GM19239 (cell line): ENCODE measurements around the gene MRPL36.

Source experiments
- DNase-seq: peaks from one replicate; pipeline ENCODE4 v3.0.0; 2011; ENCODE audit warnings: low spot score; ENCODE audit not compliant: insufficient read length
- FAIRE-seq: peaks from 2 replicates; lab custom pipeline; 2011; peaks lifted over from hg19 to GRCh38; lab: Jason Lieb, UNC

MRPL36 gene

DNA sequence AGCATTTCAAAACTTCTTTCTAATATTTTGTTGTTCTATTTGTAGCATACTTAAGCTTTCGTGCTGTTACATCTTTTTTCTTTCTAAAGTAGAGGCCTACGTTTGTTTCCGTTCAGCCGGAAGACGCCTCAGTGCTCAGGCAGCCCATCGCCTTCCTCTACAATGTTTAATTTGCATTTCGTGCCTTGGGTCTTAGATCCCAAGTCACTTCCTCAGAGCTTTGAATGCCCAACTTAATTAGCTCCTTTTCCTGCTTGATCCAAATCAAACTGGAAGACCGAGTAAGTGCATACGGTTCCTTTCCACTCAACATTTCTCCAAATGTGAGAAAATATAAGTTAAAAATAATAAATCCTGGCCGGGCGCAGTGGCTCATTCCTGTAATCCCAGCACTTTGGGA is 43.2 kb downstream of the MRPL36 start:
- DNase-seq = no peak
- FAIRE-seq = no peak

DNA sequence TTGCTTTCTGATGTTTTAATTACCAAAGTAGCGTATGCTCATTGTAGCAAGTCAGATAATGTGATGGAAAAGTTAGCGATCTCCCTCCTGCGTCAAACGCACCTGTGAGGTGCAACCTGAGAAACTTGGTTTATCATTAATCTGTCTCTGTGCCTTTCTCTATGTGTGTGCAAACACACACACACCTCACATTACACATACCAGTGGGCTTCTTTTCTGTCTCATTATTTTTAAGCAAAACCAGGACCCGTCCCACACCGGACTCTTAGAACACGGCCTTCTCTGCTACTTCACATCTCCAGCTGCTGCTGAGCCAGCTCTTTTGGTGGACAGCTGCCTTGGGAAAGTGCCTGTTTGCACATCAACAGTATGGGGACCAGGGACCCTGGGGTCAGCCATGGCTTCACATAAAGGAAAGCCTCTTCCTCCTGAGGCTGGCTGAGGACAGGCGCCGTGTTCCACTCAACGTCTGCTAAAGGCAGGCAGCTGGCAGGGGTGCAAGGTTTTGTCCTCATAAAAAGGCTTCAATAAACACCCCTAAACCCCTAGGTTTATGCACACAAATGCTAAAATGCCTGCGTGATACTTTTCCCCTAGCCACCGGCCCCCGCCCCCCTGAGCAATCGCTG is 44.2 kb downstream of the MRPL36 start:
- DNase-seq (no peak), FAIRE-seq (no peak)

DNA sequence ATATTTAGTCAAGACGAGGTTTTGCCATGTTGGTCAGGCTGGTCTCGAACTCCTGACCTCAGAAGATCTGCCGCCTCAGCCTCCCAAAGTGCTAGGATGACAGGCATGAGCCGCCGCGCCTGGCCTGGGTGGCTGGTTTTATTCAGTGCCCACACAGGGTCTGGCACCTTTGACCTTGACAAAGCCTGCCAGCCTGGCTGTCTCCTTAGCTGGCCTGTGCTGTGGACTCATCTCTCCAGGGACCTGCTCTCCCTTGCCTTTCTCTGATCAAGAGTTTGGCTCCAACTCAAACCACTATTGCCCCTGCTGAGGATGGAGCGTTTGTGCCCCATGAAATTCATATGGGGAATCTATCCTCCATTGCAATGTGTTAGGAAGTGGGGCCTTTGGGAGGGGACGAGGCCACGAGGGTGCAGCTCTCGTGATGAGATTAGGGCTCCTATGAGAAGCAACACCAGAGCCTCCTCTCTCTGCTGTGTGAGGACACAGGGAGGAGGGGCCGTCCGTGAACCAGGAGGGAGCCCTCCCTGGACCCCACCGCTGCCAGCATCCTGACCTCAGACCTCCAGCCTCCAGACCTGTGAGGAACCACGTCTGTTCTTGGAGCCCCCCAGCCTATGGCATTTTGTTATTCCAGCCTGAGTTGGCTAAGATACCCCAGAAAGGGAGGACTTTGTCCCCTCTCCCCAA is 45.0 kb downstream of the MRPL36 start:
- FAIRE-seq (no peak), DNase-seq (no peak)

DNA sequence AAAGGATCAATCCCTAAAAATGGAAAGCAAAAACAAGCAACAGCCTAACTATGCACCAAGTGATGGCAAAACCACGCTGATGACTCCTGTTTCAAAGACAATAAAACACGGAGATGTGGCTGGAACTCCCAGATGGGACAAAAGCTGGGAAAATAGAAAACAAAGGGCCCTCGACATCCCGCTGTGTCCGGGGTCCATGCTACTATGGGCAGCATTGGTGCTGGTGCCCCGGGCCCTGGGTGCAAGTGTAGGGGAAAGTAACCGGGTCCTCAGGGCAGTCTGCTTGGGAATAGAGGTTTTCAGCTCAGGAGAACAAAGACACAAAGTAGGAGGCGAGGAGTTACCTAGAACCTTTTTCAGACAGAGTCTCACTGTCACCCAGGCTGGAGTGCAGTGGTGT is 46.1 kb downstream of the MRPL36 start:
- DNase-seq (no peak), FAIRE-seq (no peak)

DNA sequence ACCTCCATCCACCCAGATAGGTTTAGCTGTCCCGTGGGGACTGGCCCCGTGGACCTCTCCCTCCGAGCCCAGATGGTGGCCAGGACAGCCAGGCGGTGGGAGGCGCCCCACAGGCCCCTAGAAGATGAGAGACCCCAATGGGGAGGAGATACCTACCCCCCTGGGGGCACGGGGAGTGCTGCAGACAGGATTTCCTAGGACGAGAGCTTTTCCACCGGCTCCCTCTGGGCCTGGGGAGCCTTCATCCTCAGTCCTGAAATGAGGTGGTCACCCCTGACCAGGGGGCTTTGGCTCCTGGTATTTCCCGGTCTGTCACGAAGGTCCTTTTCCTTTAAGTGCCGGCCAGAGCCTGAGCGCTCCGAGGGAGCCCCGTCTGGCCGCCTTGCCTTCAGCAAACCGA is 46.8 kb downstream of the MRPL36 start:
- DNase-seq = no peak
- no peak for FAIRE-seq

DNA sequence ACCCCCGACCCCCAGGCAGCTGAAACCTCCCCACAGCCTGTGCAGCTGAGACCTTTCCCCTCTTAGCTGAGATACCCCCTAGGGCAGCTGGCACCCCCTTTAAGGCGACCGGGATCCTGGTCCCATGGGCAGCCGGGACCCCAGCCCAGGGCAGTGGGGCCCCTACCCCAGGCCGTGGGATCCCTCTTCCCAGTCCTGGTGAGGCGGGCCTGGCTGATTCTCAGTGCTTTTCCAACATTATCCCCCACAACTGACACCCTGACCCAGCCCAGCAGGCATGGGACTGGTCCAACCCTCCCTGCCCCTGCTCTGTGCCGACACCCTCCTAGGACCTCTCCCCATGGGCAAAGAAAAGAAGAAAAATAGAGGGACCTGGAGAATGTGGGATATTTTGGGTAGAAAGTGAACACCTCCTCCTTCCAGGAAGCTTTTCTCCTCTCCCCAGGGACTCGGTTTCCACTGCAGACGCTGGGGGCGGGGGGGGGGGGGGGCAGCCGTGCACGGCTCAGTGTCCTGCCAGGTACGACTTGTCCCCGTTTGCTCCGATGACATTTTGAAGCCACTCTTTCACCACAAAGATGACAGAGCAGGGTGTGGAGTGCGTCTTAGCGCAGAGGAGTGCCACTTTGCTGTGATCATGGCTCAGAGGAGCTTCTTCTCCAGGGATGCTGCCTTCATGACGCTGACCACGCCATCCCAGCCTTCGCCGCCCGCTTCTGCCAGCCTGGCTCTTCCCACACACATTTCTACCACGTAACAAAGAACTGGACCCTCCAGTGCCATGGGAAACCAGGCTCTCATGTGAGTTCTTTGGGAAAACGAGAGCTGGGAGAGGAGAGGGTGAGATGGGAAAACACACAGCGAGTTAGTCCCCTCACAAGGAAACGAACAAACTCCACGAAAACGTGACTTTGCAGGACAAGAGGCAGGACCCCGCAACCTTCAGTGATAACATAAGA is 47.5 kb downstream of the MRPL36 start:
- no peak for FAIRE-seq
- DNase-seq = no peak

DNA sequence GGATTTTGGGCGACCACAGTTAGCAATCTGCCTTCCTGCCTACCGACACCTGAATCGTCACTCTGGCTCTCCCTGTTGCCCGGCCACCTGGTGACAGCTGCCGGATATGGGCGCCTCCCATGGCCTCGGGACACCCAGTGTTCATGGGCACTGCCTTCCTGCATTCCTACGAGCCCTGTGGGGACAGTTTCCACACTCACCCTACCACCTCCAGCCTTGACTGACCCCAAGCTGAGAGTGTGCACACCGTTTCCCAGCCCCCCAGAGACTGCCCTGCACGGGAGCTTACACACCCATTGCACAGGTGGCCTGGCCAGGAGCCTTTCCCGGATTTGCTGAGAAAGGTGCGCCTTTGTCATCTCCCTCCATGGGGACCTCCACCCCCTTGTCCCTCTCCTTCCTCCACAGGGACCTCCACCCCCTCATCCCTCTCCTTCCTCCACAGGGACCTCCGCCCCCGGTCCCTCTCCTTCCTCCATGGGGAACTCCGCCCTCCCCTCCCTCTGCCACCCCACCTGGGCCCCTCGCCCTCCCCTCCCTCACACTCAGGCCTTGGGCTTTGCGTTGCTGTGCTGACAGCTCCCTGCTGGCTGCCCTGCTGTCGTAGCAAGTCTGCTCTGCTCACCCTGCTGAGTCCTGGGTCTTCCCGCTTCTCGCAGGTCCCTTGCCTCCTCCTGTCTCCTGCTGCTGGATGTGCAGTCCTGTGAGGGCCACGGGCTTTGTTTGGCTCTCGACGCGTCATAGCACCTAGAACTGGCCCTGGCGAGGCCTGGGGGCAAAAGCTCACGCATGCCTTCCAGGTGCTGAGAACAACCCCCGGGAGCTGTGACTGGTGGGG is 48.4 kb downstream of the MRPL36 start:
- FAIRE-seq (no peak), DNase-seq (no peak)

DNA sequence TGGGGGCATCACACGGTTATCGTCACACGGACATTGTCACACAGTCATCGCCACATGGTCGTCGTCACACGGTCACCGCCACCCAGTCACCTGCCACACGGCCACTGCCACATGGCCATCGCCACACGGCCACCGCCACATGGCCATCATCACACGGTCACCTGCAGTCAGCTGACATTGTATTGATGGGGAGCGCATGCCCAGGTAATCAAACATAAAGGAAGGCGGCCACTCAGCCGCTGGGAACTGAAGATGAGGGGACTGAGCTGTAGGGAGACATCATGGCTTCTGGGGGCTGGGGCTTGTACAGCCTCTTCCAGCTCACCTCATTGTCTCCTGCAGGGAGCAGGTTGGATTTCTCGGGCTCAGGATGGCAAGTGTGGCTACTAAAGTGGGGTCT is 49.2 kb downstream of the MRPL36 start:
- FAIRE-seq (no peak), DNase-seq (no peak)

DNA sequence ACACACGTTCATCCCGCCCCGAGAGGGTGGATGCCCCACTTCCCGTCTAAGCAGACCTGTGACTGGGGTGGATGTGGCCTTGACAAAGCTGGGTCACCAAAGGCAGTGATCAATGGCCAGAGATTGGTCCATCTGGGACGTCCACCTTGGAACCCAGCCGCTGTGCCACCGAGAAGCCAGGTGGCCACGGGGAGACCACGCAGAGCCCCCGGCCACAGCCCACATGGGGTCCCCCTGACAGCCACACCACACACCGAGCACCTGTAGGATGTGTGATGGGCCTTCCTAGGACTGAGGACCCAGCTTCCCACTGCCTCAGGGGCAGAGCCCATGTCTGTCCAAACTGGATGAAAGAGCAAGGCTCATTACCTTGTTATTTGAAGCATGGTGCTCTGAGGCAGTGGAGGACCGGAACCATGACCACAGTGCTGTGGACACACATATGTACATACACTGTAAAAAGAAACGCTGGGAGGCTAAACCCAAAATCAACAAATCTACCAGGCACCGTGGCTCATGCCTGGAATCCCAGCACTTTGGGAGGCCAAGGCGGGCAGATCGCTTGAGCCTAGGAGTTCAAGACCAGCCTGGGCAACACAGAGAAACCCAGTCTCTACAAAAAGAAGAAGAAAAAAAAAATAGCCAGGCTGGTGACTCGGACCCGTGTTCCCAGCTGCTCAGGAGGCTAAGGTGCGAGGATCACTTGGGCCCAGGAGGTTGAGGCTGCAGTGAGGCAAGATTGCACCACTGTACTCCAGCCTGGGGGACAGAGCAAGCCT is 50.1 kb downstream of the MRPL36 start:
- DNase-seq (no peak), FAIRE-seq (no peak)

DNA sequence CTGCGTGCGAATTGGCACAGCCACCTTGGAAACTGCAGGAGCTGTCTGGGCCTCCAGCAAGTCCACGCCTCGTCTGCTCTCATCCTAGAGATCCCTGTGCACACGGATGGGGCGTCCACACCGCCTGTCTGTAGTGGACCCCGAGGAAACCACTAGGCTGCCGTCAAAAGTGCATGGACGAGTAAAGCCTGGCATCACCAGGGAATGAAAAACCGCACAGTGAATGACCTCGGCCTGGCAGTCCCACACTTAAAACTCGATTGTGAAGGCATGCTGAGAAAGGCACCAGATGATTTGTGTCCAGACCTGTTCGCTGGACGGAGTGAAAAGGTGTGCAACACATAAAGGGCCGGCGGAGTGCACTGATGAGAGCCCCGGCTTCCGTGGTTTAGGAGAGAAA is 50.8 kb downstream of the MRPL36 start:
- FAIRE-seq = no peak
- DNase-seq = no peak
